NB4 (cell line): Measurements from ENCODE around the gene MEA1.

Experiments
- MYC ChIP-seq: IDR thresholded peaks from 2 replicates; pipeline ENCODE4 v1.6.1; 2011; ENCODE audit warnings: low read depth, low read length
- POLR2A ChIP-seq: IDR thresholded peaks from 2 replicates; pipeline ENCODE4 v1.6.1; 2011; ENCODE audit warnings: mild to moderate bottlenecking; ENCODE audit not compliant: insufficient read length; ENCODE audit errors: extremely low read depth
- TF ChIP-seq, protein P1 (sequence below): IDR thresholded peaks from one replicate; pipeline ENCODE4 v1.5.1; 2012; ENCODE audit warnings: low read depth, low read length
- TF ChIP-seq, protein P2 (sequence below): IDR thresholded peaks from 2 replicates; pipeline ENCODE4 v1.6.1; 2011; ENCODE audit warnings: low read depth, low read length

DNA sequence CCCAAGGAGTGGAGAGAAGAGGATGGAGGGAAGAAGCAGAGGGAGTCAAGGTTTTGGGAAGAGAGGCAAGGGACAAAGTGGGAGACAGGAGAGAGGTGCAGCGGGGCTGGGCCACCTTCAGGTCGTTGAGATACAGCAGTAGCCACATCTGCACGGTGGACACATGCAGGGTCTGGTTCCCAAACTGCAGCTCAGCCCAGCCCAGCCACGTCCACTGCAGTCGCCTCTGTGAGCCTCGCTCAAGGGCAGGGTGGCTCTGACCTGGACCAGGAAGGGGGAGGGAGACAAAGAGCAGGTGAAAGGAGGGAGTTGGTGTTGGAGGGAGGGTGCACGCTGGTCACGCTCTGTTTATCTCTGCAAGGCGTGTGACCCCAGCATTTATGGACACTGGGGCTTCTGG is 25.0 kb upstream of the MEA1 start:
- TF ChIP-seq, protein P1, sequence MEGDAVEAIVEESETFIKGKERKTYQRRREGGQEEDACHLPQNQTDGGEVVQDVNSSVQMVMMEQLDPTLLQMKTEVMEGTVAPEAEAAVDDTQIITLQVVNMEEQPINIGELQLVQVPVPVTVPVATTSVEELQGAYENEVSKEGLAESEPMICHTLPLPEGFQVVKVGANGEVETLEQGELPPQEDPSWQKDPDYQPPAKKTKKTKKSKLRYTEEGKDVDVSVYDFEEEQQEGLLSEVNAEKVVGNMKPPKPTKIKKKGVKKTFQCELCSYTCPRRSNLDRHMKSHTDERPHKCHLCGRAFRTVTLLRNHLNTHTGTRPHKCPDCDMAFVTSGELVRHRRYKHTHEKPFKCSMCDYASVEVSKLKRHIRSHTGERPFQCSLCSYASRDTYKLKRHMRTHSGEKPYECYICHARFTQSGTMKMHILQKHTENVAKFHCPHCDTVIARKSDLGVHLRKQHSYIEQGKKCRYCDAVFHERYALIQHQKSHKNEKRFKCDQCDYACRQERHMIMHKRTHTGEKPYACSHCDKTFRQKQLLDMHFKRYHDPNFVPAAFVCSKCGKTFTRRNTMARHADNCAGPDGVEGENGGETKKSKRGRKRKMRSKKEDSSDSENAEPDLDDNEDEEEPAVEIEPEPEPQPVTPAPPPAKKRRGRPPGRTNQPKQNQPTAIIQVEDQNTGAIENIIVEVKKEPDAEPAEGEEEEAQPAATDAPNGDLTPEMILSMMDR: no peak
- TF ChIP-seq, protein P2, sequence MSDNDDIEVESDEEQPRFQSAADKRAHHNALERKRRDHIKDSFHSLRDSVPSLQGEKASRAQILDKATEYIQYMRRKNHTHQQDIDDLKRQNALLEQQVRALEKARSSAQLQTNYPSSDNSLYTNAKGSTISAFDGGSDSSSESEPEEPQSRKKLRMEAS: no peak
- TF ChIP-seq POLR2A (no peak), MYC (no peak)
